HepG2 (cell line): Measurements from ENCODE around the gene NHP2. TPM values are rescaled to one million over a fixed set of nuclear protein-coding genes. Genes with fewer than 3 reads are reported as not detected.

Experiments used
- ATAC-seq: fragments of 200-7000 bp; cut with Tn5 transposase; 3 replicates; pipeline ENCODE4 v1.9.1; 2020; ENCODE audit warnings: mild to moderate bottlenecking, moderate library complexity
- BruUV-seq: library from RNA; stranded (reverse); fragments of 400-500 nt; replicated peaks from 2 replicates; lab custom pipeline; 2021; lab: Mats Ljungman, UMichigan
- CTCF ChIA-PET: fragments of 300-600 bp; formaldehyde crosslinking; extraction: SDS; loops from one replicate; lab custom pipeline; 2021; ENCODE audit warnings: low total read pairs, inconsistent platforms, low intra/inter-chr PET ratio; lab: Yijun Ruan, JAX
- POLR2A ChIA-PET: fragments of 350-600 bp; sonication (Branson Sonifier 250); formaldehyde crosslinking; loops from one replicate; lab custom pipeline; 2020; ENCODE audit warnings: antibody characterized with exemption, inconsistent platforms; lab: Yijun Ruan, JAX
- DNase-seq: peaks from one replicate; pipeline ENCODE4 v3.0.0-alpha.2; 2015; ENCODE audit warnings: low spot score
- FAIRE-seq: peaks from 3 replicates; lab custom pipeline; 2011; peaks lifted over from hg19 to GRCh38; lab: Jason Lieb, UNC
- H2AFZ ChIP-seq: one replicate; pipeline ENCODE4 v1.6.1; 2011; ENCODE audit warnings: low read length, inconsistent platforms
- H3K27ac ChIP-seq: fragments of 300-600 bp; 3 replicates; pipeline ENCODE4 v1.8.0; 2011; ENCODE audit warnings: mixed run types, mild to moderate bottlenecking, mixed read lengths, low read length, inconsistent platforms; ENCODE audit not compliant: insufficient read depth; ENCODE audit errors: extremely low read length
- H3K27me3 ChIP-seq, 2 experiments: fragments of 200-600 bp in 1 of 2; 2 replicates in 1 of 2; 3 replicates in 1 of 2; pipeline versions ENCODE4 v1.6.0 to v1.8.0; 2011; ENCODE audit warnings: low read length in 2 of 2, mild to moderate bottlenecking in 2 of 2, moderate library complexity in 2 of 2, inconsistent platforms in 1 of 2; ENCODE audit not compliant: insufficient read depth in 2 of 2, control insufficient read depth in 1 of 2
- H3K36me3 ChIP-seq, 2 experiments: fragments of 200-600 bp in 1 of 2; replicated peaks in 1 of 2; 2 replicates in 1 of 2; 3 replicates in 1 of 2; pipeline versions ENCODE4 v1.5.1 to v1.8.0; 2011; ENCODE audit warnings: low read length in 2 of 2, inconsistent platforms in 1 of 2; ENCODE audit not compliant: insufficient read depth in 2 of 2, control insufficient read depth in 1 of 2
- H3K4me1 ChIP-seq: 2 replicates; pipeline ENCODE4 v1.5.1; 2012; ENCODE audit warnings: low read length, inconsistent platforms; ENCODE audit not compliant: insufficient read depth
- H3K4me2 ChIP-seq: 2 replicates; pipeline ENCODE4 v1.6.0; 2011; ENCODE audit warnings: low read depth, low read length, inconsistent platforms
- H3K4me3 ChIP-seq, 3 experiments: fragments of 200-600 bp in 1 of 3; sonication (generic), shearing (Covaris generic) in 1 of 3; replicated peaks in 1 of 3; 2 replicates each; pipeline ENCODE4 v1.5.1; 2011 to 2016; ENCODE audit warnings: low read length in 3 of 3, inconsistent platforms in 2 of 3, low read depth in 2 of 3, mild to moderate bottlenecking in 2 of 3, control low read depth in 1 of 3, mixed read lengths in 1 of 3; ENCODE audit not compliant: insufficient read depth in 1 of 3
- H3K79me2 ChIP-seq: one replicate; pipeline ENCODE4 v1.6.1; 2011; ENCODE audit warnings: low read length, inconsistent platforms; ENCODE audit not compliant: insufficient read depth
- H3K9ac ChIP-seq: 2 replicates; pipeline ENCODE4 v1.6.0; 2011; ENCODE audit warnings: mild to moderate bottlenecking, low read depth, low read length, inconsistent platforms; ENCODE audit not compliant: insufficient read depth
- H3K9me3 ChIP-seq: 2 replicates; pipeline ENCODE4 v1.5.1; 2012; ENCODE audit warnings: mild to moderate bottlenecking, low read length
- H4K20me1 ChIP-seq: 2 replicates; pipeline ENCODE4 v1.6.0; 2011; ENCODE audit warnings: inconsistent platforms, mild to moderate bottlenecking, low read length, moderate library complexity; ENCODE audit not compliant: insufficient read depth
- DRAP1 ChIP-seq: IDR thresholded peaks from 2 replicates; pipeline ENCODE4 v1.6.1; 2016; ENCODE audit warnings: missing genetic modification reagents, missing compliant biosample characterization
- KDM3A ChIP-seq: IDR thresholded peaks from 2 replicates; pipeline ENCODE4 v1.6.1; 2018; ENCODE audit warnings: low read depth, missing compliant biosample characterization
- PRDM15 ChIP-seq: sonication (generic); formaldehyde crosslinking; IDR thresholded peaks from 2 replicates; pipeline ENCODE4 v1.4.0; 2020; ENCODE audit warnings: missing genetic modification reagents
- SKI ChIP-seq: fragments of 450-650 bp; IDR thresholded peaks from one replicate; pipeline ENCODE4 v1.6.1; 2018; ENCODE audit warnings: mild to moderate bottlenecking; ENCODE audit not compliant: partially characterized antibody
- TEAD3 ChIP-seq: optimal IDR thresholded peaks from 2 replicates; pipeline ENCODE3; 2016; ENCODE audit warnings: borderline replicate concordance
- TOPORS ChIP-seq: sonication (generic); formaldehyde crosslinking; IDR thresholded peaks from 2 replicates; pipeline ENCODE4 v1.8.0; 2023; ENCODE audit warnings: mild to moderate bottlenecking, missing genetic modification reagents
- ZNF235 ChIP-seq: sonication (generic); formaldehyde crosslinking; IDR thresholded peaks from 2 replicates; pipeline ENCODE4 v1.8.1; 2023; ENCODE audit warnings: mild to moderate bottlenecking, missing genetic modification reagents, borderline replicate concordance
- ZSCAN31 ChIP-seq: sonication (generic); formaldehyde crosslinking; IDR thresholded peaks from 2 replicates; pipeline ENCODE4 v1.5.0; 2020; ENCODE audit warnings: low read depth, mild to moderate bottlenecking, missing genetic modification reagents
- WGBS: methylation state at CpG from one replicate; pipeline ENCODE4 v1.1.6; 2017; ENCODE audit warnings: low lambda C conversion rate; 5-methylcytosine and 5-hydroxymethylcytosine counted together
- in situ Hi-C: cut with HindIII; loops from 2 replicates; pipeline ENCODE4 v1.10.0; 2017; ENCODE audit warnings: low pct_unique_long_range_greater_than_20kb; ENCODE audit not compliant: extremely low pct_ligation_motif_present
- intact Hi-C: fragments of 100-400 bp; cut with micrococcal nuclease; formaldehyde crosslinking; loops from one replicate; pipeline ENCODE4 v1.10.0; 2022; ENCODE audit not compliant: unreplicated experiment
- polyA plus RNA-seq, 8 experiments: library from polyadenylated mRNA; depleted of rRNA in 3 of 8; stranded (reverse) in 7 of 8; unstranded in 1 of 8; fragments of >200 nt; fragmentation: Illumina TruSeq in 4 of 8; extraction: Trizol in 4 of 8; gene quantifications; 2 replicates each; pipeline versions ENCODE4 v1.2.1 to v1.2.3, GENCODE V29; 2011 to 2016; ENCODE audit warnings: low read depth in 4 of 8, missing spikeins in 1 of 8, mixed read lengths in 1 of 8; ENCODE audit not compliant: insufficient read depth in 1 of 8
- total RNA-seq, 5 experiments: library from RNA; depleted of rRNA; stranded (reverse); fragments of >200 nt; fragmentation: Illumina TruSeq; extraction: Trizol; gene quantifications; 2 replicates each; pipeline ENCODE4 v1.2.3, GENCODE V29; 2016; ENCODE audit warnings: low read depth in 1 of 5

NHP2 gene
- total and polyA plus RNA-seq, 2 of the 13 experiments (the other 11 are each of a cell fraction or from before 2014, with no cell fraction given), result 56.2 to 96.1 TPM

GRCh38 chr5:178113141-178113787 lies 40.4 kb downstream of the NHP2 start, which contains the start of gene N4BP3:
Gene N4BP3 (plus strand): TSS chr5:178113532. CDS start chr5:178119584, 6,052 bp downstream.
- H4K20me1 ChIP-seq, result no peaks in the 10 kb centered on the region
- FAIRE-seq (no peak), DNase-seq (no peak), ATAC-seq (peak; percentile 19; the same call in 1 of the 3 replicates)
- ChIA-PET POLR2A (no interaction called here), CTCF (no interaction called here)
- H3K4me1 ChIP-seq, result peaks cover 15% of the 10 kb centered on the region
- no peak for TF ChIP-seq ZSCAN31 (CRISPR knock-in tag)
- TF ChIP-seq KDM3A (CRISPR knock-in tag), result no peak
- TF ChIP-seq DRAP1 (CRISPR knock-in tag), result no peak
- TF ChIP-seq PRDM15 (CRISPR knock-in tag), result peak; percentile 90
- TF ChIP-seq TEAD3 (CRISPR knock-in tag), result no peak
- peak; percentile 11 for TF ChIP-seq SKI
- TF ChIP-seq ZNF235 (CRISPR knock-in tag), result no peak
- TF ChIP-seq TOPORS (CRISPR knock-in tag), result no peak
- peak within 1 kb of the TSS; percentile 39 for H3K4me2 ChIP-seq
- H3K79me2 ChIP-seq, result no peaks in the 10 kb centered on the region
- peak within 1 kb of the TSS in 2 of 3 experiments; percentile 26 to 46; a peak in 3 of 6 replicates for H3K4me3 ChIP-seq
- no peak within 1 kb of the TSS for H3K9ac ChIP-seq
- H3K27me3 ChIP-seq, result peaks cover 8 to 65% of the 10 kb centered on the region in 2 experiments
- intact Hi-C loops (no loop called here), in situ Hi-C loops (no loop called here)
- no peaks in the 10 kb centered on the region for H3K36me3 ChIP-seq
- no peak within 1 kb of the TSS for H3K27ac ChIP-seq
- 77% methylated on average over 22 of the region's 96 CpGs for WGBS
- no peaks in the 10 kb centered on the region for H3K9me3 ChIP-seq
- no peak within 1 kb of the TSS for H2AFZ ChIP-seq
- no TSS peak for BruUV-seq
